Naive thymus-derived CD4-positive, alpha-beta T cell (primary cell): ENCODE data around the gene TTLL1. TPM values are rescaled to one million over a fixed set of nuclear protein-coding genes. Genes with fewer than 3 reads are reported as not detected.
"Not testable (repeated sequence)": the region's sequence is repeated elsewhere in the genome, so short reads cannot be mapped to it uniquely, and the experiment has no call there.

Experiments used
- ATAC-seq: fragments of 150-1000 bp; cut with Tn5 transposase; 2 replicates; pipeline ENCODE4 v1.10.0; 2021; ENCODE audit warnings: mild to moderate bottlenecking, moderate library complexity
- CTCF ChIA-PET: fragments of 350-600 bp; sonication (Branson Sonifier 250); formaldehyde crosslinking; loops from one replicate; lab custom pipeline; 2021; ENCODE audit warnings: antibody characterized with exemption; lab: Charles Lee
- POLR2A ChIA-PET: fragments of 350-600 bp; sonication (Branson Sonifier 250); formaldehyde crosslinking; loops from one replicate; lab custom pipeline; 2021; ENCODE audit warnings: antibody characterized with exemption, inconsistent platforms; lab: Charles Lee
- DNase-seq, 9 donors: peaks; one replicate each; pipeline versions ENCODE4 v3.0.0 to v3.0.0-alpha.2; 2020 to 2022; ENCODE audit warnings: mixed read lengths in 1 of 9
- H3K27ac ChIP-seq: one replicate; pipeline ENCODE4 v1.7.0; 2013; ENCODE audit warnings: mild to moderate bottlenecking, low read depth, low read length, moderate library complexity
- H3K27me3 ChIP-seq, 2 donors: one replicate each; pipeline ENCODE4 v1.7.0; 2013; ENCODE audit warnings: low read length in 2 of 2, mild to moderate bottlenecking in 2 of 2, moderate library complexity in 2 of 2; ENCODE audit not compliant: control insufficient read depth in 2 of 2, insufficient read depth in 2 of 2
- H3K36me3 ChIP-seq, 3 experiments: 1 replicate in 2 of 3; 2 replicates in 1 of 3; pipeline ENCODE4 v1.7.0; 2013; ENCODE audit warnings: low read length in 3 of 3, mild to moderate bottlenecking in 3 of 3, moderate library complexity in 1 of 3; ENCODE audit not compliant: insufficient read depth in 3 of 3, control insufficient read depth in 2 of 3
- H3K4me1 ChIP-seq, 2 donors: one replicate each; pipeline ENCODE4 v1.7.0; 2013; ENCODE audit warnings: low read length in 2 of 2, mild to moderate bottlenecking in 2 of 2, moderate library complexity in 1 of 2; ENCODE audit not compliant: control insufficient read depth in 2 of 2, insufficient read depth in 2 of 2
- H3K4me3 ChIP-seq: 2 replicates; pipeline ENCODE4 v1.7.0; 2013; ENCODE audit warnings: mild to moderate bottlenecking, low read length
- H3K9me3 ChIP-seq, 3 experiments: 1 replicate in 2 of 3; 2 replicates in 1 of 3; pipeline ENCODE4 v1.7.0; 2013; ENCODE audit warnings: low read length in 3 of 3; ENCODE audit not compliant: control insufficient read depth in 2 of 3
- H3K27ac Mint-ChIP-seq, 9 donors: one replicate each; pipeline ENCODE4 v1.8.0; 2020 to 2022; ENCODE audit warnings: mixed read lengths in 9 of 9, mild to moderate bottlenecking in 8 of 9, moderate library complexity in 5 of 9, inconsistent platforms in 2 of 9
- H3K27me3 Mint-ChIP-seq, 5 donors: one replicate each; pipeline ENCODE4 v1.8.0; 2021 to 2022; ENCODE audit warnings: mixed read lengths in 5 of 5, mild to moderate bottlenecking in 1 of 5
- H3K36me3 Mint-ChIP-seq, 5 donors: one replicate each; pipeline ENCODE4 v1.8.0; 2020 to 2022; ENCODE audit warnings: mixed read lengths in 5 of 5, mild to moderate bottlenecking in 3 of 5, inconsistent platforms in 1 of 5
- H3K4me1 Mint-ChIP-seq, 7 donors: one replicate each; pipeline ENCODE4 v1.8.0; 2020 to 2022; ENCODE audit warnings: mixed read lengths in 7 of 7, mild to moderate bottlenecking in 3 of 7, inconsistent platforms in 1 of 7
- H3K4me3 Mint-ChIP-seq, 10 donors: one replicate each; pipeline ENCODE4 v1.8.0; 2020 to 2022; ENCODE audit warnings: mild to moderate bottlenecking in 10 of 10, mixed read lengths in 10 of 10, moderate library complexity in 6 of 10, inconsistent platforms in 2 of 10
- H3K9me3 Mint-ChIP-seq, 11 donors: one replicate each; pipeline ENCODE4 v1.8.0; 2020 to 2022; ENCODE audit warnings: mixed read lengths in 11 of 11, mild to moderate bottlenecking in 4 of 11, inconsistent platforms in 1 of 11, moderate library complexity in 1 of 11
- intact Hi-C, 2 donors: fragments of 100-400 bp; cut with micrococcal nuclease; formaldehyde crosslinking; loops; one replicate each; pipeline ENCODE4 v1.15.1; 2023
- polyA plus RNA-seq, 2 donors: library from polyadenylated mRNA; unstranded; fragments of 300-500 nt; fragmentation: Illumina TruSeq; gene quantifications; one replicate each; pipeline ENCODE4 v1.2.3, GENCODE V29; 2021
- total RNA-seq, 6 experiments: library from RNA in 5 of 6; stranded (reverse) in 5 of 6; gene quantifications; 1 replicate in 5 of 6; 2 replicates in 1 of 6; pipeline ENCODE4 v1.2.3 and lab custom pipeline; 2021 to 2026

Gene TTLL1
- total and polyA plus RNA-seq, 7 experiments from 2014 or later = 4.6 to 16.1 (median 7.7) TPM

GRCh38 chr22:43001271-43002201 is 87.7 kb downstream of the TTLL1 start:
- H3K27me3 ChIP-seq = no peaks in the 10 kb centered on the region
- intact Hi-C loops = loop anchor here in 1 of 2 donors (2.0 kb wide), 1 partner anchor 13 kb away; the partner anchor contains the start of gene PACSIN2
- no peaks in the 10 kb centered on the region for H3K36me3 ChIP-seq
- Mint-ChIP-seq H3K27me3 (no peaks in the 10 kb centered on the region), H3K9me3 (no peaks in the 10 kb centered on the region), H3K4me1 (peaks cover 56 to 93% (median 86%) of the 10 kb centered on the region in 7 donors), H3K27ac (peak overlapping the region in 8 of 9 donors; percentile 6 to 85 (median 77)), H3K36me3 (peaks cover 0 to 5% (median 3%) of the 10 kb centered on the region in 5 donors), H3K4me3 (peak overlapping the region in 7 of 10 donors; percentile 40 to 70 (median 52))
- ChIA-PET CTCF (interaction anchor here (0.7 kb wide), 2 partner anchors 11 to 46 kb away, joined by 3 read pairs; no protein-coding TSS in a partner anchor), POLR2A (interaction anchor here (0.6 to 3.5 kb wide), 3 partner anchors 8 to 13 kb away, joined by 4 to 17 read pairs (median 9); partner anchors contain the start of gene PACSIN2)
- H3K4me3 ChIP-seq = no peak overlapping the region
- DNase-seq (peak in 2 of 9 donors; percentile 15 to 18), ATAC-seq (peak; percentile 52)
- peaks cover 5 to 17% of the 10 kb centered on the region in 2 donors for H3K4me1 ChIP-seq
- H3K9me3 ChIP-seq = no peaks in the 10 kb centered on the region
- peak overlapping the region; percentile 25 for H3K27ac ChIP-seq

DNA sequence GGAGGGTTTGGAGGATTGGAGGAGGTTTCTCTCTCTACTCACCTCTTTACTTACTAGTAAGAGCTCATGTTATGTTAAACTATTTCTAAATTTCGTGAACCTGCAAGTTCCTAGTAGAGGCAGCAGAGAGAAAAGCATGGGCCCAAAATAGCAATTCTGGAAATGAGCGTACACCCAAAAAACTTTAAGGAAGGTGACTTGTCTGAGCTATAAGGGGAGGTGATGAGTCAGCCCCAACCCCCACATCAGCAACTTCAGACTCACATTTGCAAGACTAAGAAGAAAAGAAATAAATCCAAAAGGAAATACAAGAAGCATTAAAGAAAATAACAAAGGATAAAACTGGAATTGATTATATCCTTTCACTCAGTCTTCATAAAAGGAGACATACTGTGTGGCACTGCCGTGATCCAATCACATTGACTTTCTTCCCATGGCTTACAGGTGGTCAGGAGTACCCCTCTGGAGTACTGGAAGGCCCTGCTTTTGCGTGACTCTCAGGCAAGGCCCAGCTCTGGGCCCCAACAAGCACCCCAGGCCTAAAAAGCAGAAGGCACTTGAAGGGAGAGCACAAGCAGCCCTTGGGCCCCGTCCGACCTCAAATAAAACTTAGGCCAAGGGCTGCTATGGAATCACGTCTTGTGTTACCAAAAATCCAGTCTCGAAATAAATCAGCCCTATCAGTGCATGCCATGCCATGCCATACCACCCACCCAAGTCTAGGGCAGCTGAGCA is 88.6 kb downstream of the TTLL1 start:
- Histone ChIP-seq H3K4me3 (no peak overlapping the region), H3K27me3 (no peaks in the 10 kb centered on the region), H3K27ac (no peak overlapping the region), H3K36me3 (no peaks in the 10 kb centered on the region), H3K9me3 (no peaks in the 10 kb centered on the region), H3K4me1 (peaks cover 5 to 17% of the 10 kb centered on the region in 2 donors)
- Mint-ChIP-seq H3K27me3 (no peaks in the 10 kb centered on the region), H3K4me1 (peaks cover 54 to 87% (median 78%) of the 10 kb centered on the region in 7 donors), H3K36me3 (peaks cover 0 to 5% (median 3%) of the 10 kb centered on the region in 5 donors), H3K27ac (peak overlapping the region; percentile 25 to 86 (median 75)), H3K9me3 (no peaks in the 10 kb centered on the region), H3K4me3 (peak overlapping the region in 7 of 10 donors; percentile 29 to 68 (median 49))
- intact Hi-C loops = loop anchor here in 1 of 2 donors (2.0 kb wide), 1 partner anchor 14 kb away; the partner anchor contains the start of gene PACSIN2
- POLR2A ChIA-PET = interaction anchor here (0.6 to 1.8 kb wide), 2 partner anchors 9 to 14 kb away, joined by 4 to 9 read pairs; partner anchors contain the start of gene PACSIN2
- no peak for DNase-seq
- no peak for ATAC-seq
- CTCF ChIA-PET = no interaction called here

GRCh38 chr22:42997582-42998090 is 91.6 kb downstream of the TTLL1 start:
- Mint-ChIP-seq H3K36me3 (peaks cover 1 to 18% (median 9%) of the 10 kb centered on the region in 5 donors), H3K27me3 (no peaks in the 10 kb centered on the region), H3K27ac (peak overlapping the region in 7 of 9 donors; percentile 14 to 67 (median 26)), H3K4me3 (peak overlapping the region in 2 of 10 donors; percentile 27 to 36), H3K9me3 (no peaks in the 10 kb centered on the region), H3K4me1 (peaks cover 47 to 77% (median 63%) of the 10 kb centered on the region in 7 donors)
- H3K9me3 ChIP-seq = no peaks in the 10 kb centered on the region
- DNase-seq = no peak
- ChIA-PET POLR2A (no interaction called here), CTCF (no interaction called here)
- intact Hi-C loops = no loop called here
- H3K4me1 ChIP-seq = peaks cover 5 to 17% of the 10 kb centered on the region in 2 donors
- no peaks in the 10 kb centered on the region for H3K27me3 ChIP-seq
- no peak for ATAC-seq
- no peak overlapping the region for H3K27ac ChIP-seq
- H3K4me3 ChIP-seq = no peak overlapping the region
- peaks cover 0 to 3% (median 0%) of the 10 kb centered on the region in 3 experiments for H3K36me3 ChIP-seq

GRCh38 chr22:42996646-42997365 is 92.4 kb downstream of the TTLL1 start:
- Histone ChIP-seq H3K27me3 (no peaks in the 10 kb centered on the region), H3K9me3 (no peaks in the 10 kb centered on the region), H3K4me1 (peaks cover 5 to 9% of the 10 kb centered on the region in 2 donors), H3K4me3 (no peak overlapping the region), H3K27ac (no peak overlapping the region), H3K36me3 (peaks cover 0 to 3% (median 0%) of the 10 kb centered on the region in 3 experiments)
- peak overlapping the region in 1 of 9 donors; percentile 18 for H3K27ac Mint-ChIP-seq
- no peak for DNase-seq
- intact Hi-C loops = no loop called here
- peaks cover 42 to 70% (median 56%) of the 10 kb centered on the region in 7 donors for H3K4me1 Mint-ChIP-seq
- no peak overlapping the region for H3K4me3 Mint-ChIP-seq
- peaks cover 0 to 2% (median 0%) of the 10 kb centered on the region in 11 donors for H3K9me3 Mint-ChIP-seq
- CTCF ChIA-PET = no interaction called here
- peaks cover 1 to 24% (median 9%) of the 10 kb centered on the region in 5 donors for H3K36me3 Mint-ChIP-seq
- no peaks in the 10 kb centered on the region for H3K27me3 Mint-ChIP-seq
- ATAC-seq = no peak
- POLR2A ChIA-PET = no interaction called here

DNA sequence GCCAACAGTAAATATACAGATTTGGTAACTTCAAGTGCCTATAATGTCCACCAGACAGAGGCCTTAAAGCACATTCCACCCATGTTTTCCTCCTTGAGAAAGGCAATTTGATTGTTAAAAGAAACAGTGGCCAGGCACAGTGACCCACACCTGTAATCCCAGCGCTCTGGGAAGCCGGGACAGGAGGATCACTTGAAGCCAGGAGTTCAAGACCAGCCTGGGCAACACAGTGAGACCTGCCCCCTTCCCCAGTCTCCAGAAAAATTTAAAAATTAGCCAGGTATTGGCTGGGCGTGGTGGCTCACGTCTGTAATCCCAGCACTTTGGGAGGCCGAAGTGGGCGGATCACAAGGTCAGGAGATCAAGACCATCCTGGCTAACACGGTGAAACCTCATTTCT is 93.5 kb downstream of the TTLL1 start:
- intact Hi-C loops, H3K4me1 ChIP-seq, POLR2A ChIA-PET, H3K27me3 ChIP-seq, H3K4me3 Mint-ChIP-seq, H3K9me3 Mint-ChIP-seq, H3K27ac Mint-ChIP-seq, CTCF ChIA-PET, DNase-seq, ATAC-seq, H3K9me3 ChIP-seq, H3K27ac ChIP-seq, H3K36me3 ChIP-seq, H3K27me3 Mint-ChIP-seq, H3K4me3 ChIP-seq: not testable (repeated sequence)
- Mint-ChIP-seq H3K36me3 (peaks cover 1 to 24% (median 9%) of the 10 kb centered on the region in 5 donors), H3K4me1 (peaks cover 30 to 67% (median 53%) of the 10 kb centered on the region in 7 donors)
